K562 (cell line): ENCODE data around the gene CDK4. TPM values are rescaled to one million over a fixed set of nuclear protein-coding genes. Genes with fewer than 3 reads are reported as not detected.

ENCODE experiments used
- C11orf30 ChIP-seq: fragments of 450-650 bp; IDR thresholded peaks from 2 replicates; pipeline ENCODE4 v1.6.1; 2016; ENCODE audit warnings: low read depth, mild to moderate bottlenecking
- CBX1 ChIP-seq: sonication (generic); IDR thresholded peaks from 2 replicates; pipeline ENCODE4 v1.6.1; 2016; ENCODE audit warnings: antibody characterized with exemption, low read depth, mild to moderate bottlenecking
- CHD4 ChIP-seq: fragments of 200-600 bp; sonication (generic); IDR thresholded peaks from 3 replicates; pipeline ENCODE4 v1.6.1; 2012; ENCODE audit warnings: low read depth, mild to moderate bottlenecking, mixed read lengths, low read length, inconsistent platforms; ENCODE audit not compliant: insufficient read depth, insufficient replicate concordance, poor library complexity, severe bottlenecking
- COPS2 ChIP-seq: fragments of 450-650 bp; conservative IDR thresholded peaks from 2 replicates; pipeline ENCODE4 v1.6.1; 2016; ENCODE audit warnings: mild to moderate bottlenecking, moderate library complexity
- CTBP1 ChIP-seq: fragments of 450-650 bp; IDR thresholded peaks from 2 replicates; pipeline ENCODE4 v1.6.1; 2016; ENCODE audit warnings: borderline replicate concordance
- DDX20 ChIP-seq: fragments of 450-650 bp; IDR thresholded peaks from 2 replicates; pipeline ENCODE4 v1.6.1; 2016; ENCODE audit warnings: missing genetic modification characterization, low read depth, mild to moderate bottlenecking, missing compliant biosample characterization, moderate library complexity
- GABPB1 ChIP-seq: sonication (generic); formaldehyde crosslinking; IDR thresholded peaks from 2 replicates; pipeline ENCODE4 v1.8.0; 2022; ENCODE audit warnings: mild to moderate bottlenecking, missing genetic modification reagents
- GTF2F1 ChIP-seq: IDR thresholded peaks from 2 replicates; pipeline ENCODE4 v1.6.1; 2011; ENCODE audit warnings: low read depth, low read length, improper control_type of control experiment
- IRF9 ChIP-seq: fragments of 450-650 bp; IDR thresholded peaks from 2 replicates; pipeline ENCODE4 v1.6.1; 2016; ENCODE audit warnings: missing biosample characterization, missing genetic modification characterization
- JUNB ChIP-seq: fragments of 450-650 bp; formaldehyde crosslinking; conservative IDR thresholded peaks from 2 replicates; pipeline ENCODE4 v1.4.0; 2020; ENCODE audit warnings: mild to moderate bottlenecking
- MED1 ChIP-seq: sonication (generic); formaldehyde crosslinking; IDR thresholded peaks from 2 replicates; pipeline ENCODE4 v1.8.1; 2023; ENCODE audit warnings: missing genetic modification reagents, borderline replicate concordance
- PTRF ChIP-seq: fragments of 450-650 bp; IDR thresholded peaks from 2 replicates; pipeline ENCODE4 v1.6.1; 2016; ENCODE audit warnings: mild to moderate bottlenecking, missing genetic modification characterization, missing compliant biosample characterization
- SAFB ChIP-seq: fragments of 200-400 bp; formaldehyde crosslinking; IDR thresholded peaks from 2 replicates; pipeline ENCODE4 v1.6.1; 2017; ENCODE audit warnings: low read depth, low read length, borderline replicate concordance
- SMARCA4 ChIP-seq: fragments of 450-650 bp; IDR thresholded peaks from 2 replicates; pipeline ENCODE4 v1.6.1; 2016
- SPI1 ChIP-seq: IDR thresholded peaks from 2 replicates; pipeline ENCODE4 v1.6.1; 2011; ENCODE audit warnings: low read depth, low read length, control low read depth, borderline replicate concordance
- SRSF9 ChIP-seq: fragments of 200-400 bp; formaldehyde crosslinking; IDR thresholded peaks from 2 replicates; pipeline ENCODE4 v1.6.1; 2017; ENCODE audit warnings: low read depth, low read length, borderline replicate concordance
- TAF15 ChIP-seq: fragments of 200-400 bp; formaldehyde crosslinking; IDR thresholded peaks from 2 replicates; pipeline ENCODE4 v1.6.1; 2017; ENCODE audit warnings: mild to moderate bottlenecking, low read depth, low read length, moderate library complexity
- VEZF1 ChIP-seq: fragments of 200-800 bp; sonication (Bioruptor generic); IDR thresholded peaks from 2 replicates; pipeline ENCODE4 v1.6.1; 2017; ENCODE audit warnings: missing genetic modification characterization, missing compliant biosample characterization
- ZNF121 ChIP-seq: sonication (generic); formaldehyde crosslinking; conservative IDR thresholded peaks from 2 replicates; pipeline ENCODE4 v1.8.0; 2022; ENCODE audit warnings: missing genetic modification reagents
- ZNF143 ChIP-seq: sonication (generic); formaldehyde crosslinking; IDR thresholded peaks from 2 replicates; pipeline ENCODE4 v1.9.0; 2022; ENCODE audit warnings: mild to moderate bottlenecking, missing genetic modification reagents
- ZNF165 ChIP-seq: fragments of 250-450 bp; sonication (Bioruptor Pico); IDR thresholded peaks from 2 replicates; pipeline ENCODE4 v1.4.0; 2020; ENCODE audit warnings: borderline replicate concordance
- ZNF398 ChIP-seq: fragments of 250-450 bp; sonication (Bioruptor Pico); IDR thresholded peaks from 2 replicates; pipeline ENCODE4 v1.8.0; 2021; ENCODE audit warnings: moderate library complexity, mild to moderate bottlenecking, inconsistent platforms
- ZNF41 ChIP-seq: fragments of 250-450 bp; sonication (Bioruptor Pico); conservative IDR thresholded peaks from 2 replicates; pipeline ENCODE4 v1.4.0; 2020; ENCODE audit warnings: mild to moderate bottlenecking
- polyA plus RNA-seq, 8 experiments: library from polyadenylated mRNA; depleted of rRNA in 4 of 8; stranded (reverse) in 5 of 8; unstranded in 3 of 8; fragments of >200 nt; fragmentation: Nextera tagmentation in 2 of 8; fragmentation: Illumina TruSeq in 1 of 8; extraction: Ambion mirVana in 2 of 8; extraction: Trizol in 1 of 8; gene quantifications; 2 replicates each; pipeline versions ENCODE4 v1.2.1 to v1.2.3, GENCODE V29; 2011 to 2014; ENCODE audit warnings: inconsistent platforms in 1 of 8, missing spikeins in 1 of 8
- total RNA-seq, 7 experiments: library from RNA; depleted of rRNA in 6 of 7; stranded (reverse); fragments of >200 nt in 6 of 7; fragmentation: Illumina TruSeq in 2 of 7; extraction: Trizol in 2 of 7; gene quantifications; 2 replicates each; pipeline versions ENCODE4 v1.2.1 to v1.2.3, GENCODE V29; 2011 to 2021; ENCODE audit warnings: low replicate concordance in 1 of 7
- TF ChIP-seq, protein P1 (sequence below): fragments of 250-450 bp; sonication (Bioruptor Pico); IDR thresholded peaks from 2 replicates; pipeline ENCODE4 v1.8.0; 2022; ENCODE audit warnings: moderate library complexity, mild to moderate bottlenecking, inconsistent platforms

The CDK4 gene
- total and polyA plus RNA-seq, 9 of the 15 experiments (the other 6 are each of a cell fraction or from before 2014, with no cell fraction given), result 37.8 to 436 (median 238) TPM

DNA sequence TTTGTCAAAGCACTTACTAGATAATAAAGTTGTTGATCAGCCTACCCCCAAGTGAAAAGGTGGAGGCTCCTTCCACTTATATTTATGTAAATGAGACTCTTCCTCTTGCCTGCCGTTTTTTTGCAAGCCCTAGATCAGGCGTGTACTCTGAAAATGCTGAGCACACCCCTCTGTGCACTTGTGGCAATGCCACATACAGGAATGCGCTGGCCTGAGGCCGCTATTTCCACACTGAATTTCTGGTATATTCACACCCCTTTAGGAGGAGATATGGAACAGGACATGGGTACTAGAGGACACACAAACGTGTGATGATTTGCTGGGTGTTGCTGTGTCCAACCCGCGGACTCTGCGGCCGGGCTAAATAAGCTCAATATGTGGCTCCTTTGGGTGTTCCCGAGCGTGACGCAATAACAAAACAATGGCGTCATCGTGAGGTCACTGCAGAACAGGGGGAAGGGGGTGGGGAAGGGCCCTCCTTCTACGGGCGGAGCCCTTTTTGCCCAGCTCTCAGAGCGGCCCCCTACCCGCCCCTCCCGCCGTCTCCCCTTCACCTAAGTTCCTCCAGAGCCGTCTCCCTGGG is 7.8 kb downstream of the CDK4 start (continued):
- TF ChIP-seq GABPB1 (CRISPR knock-in tag), result peak; percentile 24; the same call in 1 of the 2 replicates
- TF ChIP-seq ZNF143 (CRISPR knock-in tag), result no peak
- TF ChIP-seq, protein P1, sequence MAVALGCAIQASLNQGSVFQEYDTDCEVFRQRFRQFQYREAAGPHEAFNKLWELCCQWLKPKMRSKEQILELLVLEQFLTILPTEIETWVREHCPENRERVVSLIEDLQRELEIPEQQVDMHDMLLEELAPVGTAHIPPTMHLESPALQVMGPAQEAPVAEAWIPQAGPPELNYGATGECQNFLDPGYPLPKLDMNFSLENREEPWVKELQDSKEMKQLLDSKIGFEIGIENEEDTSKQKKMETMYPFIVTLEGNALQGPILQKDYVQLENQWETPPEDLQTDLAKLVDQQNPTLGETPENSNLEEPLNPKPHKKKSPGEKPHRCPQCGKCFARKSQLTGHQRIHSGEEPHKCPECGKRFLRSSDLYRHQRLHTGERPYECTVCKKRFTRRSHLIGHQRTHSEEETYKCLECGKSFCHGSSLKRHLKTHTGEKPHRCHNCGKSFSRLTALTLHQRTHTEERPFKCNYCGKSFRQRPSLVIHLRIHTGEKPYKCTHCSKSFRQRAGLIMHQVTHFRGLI, result no peak
- TF ChIP-seq VEZF1, result peak; percentile 85
- no peak for TF ChIP-seq SMARCA4
- no peak for TF ChIP-seq CTBP1
- no peak for TF ChIP-seq CBX1
- no peak for TF ChIP-seq MED1 (CRISPR knock-in tag)
- TF ChIP-seq COPS2, result no peak
- no peak for TF ChIP-seq DDX20 (tag)
- TF ChIP-seq IRF9 (tag), result peak; percentile 73; the same call in 1 of the 2 replicates
- TF ChIP-seq CHD4, result no peak
- no peak for TF ChIP-seq C11orf30
- TF ChIP-seq SRSF9, result no peak
- no peak for TF ChIP-seq ZNF41
- no peak for TF ChIP-seq ZNF165 (CRISPR knock-in tag)
- TF ChIP-seq GTF2F1, result no peak
- no peak for TF ChIP-seq PTRF (tag)
- TF ChIP-seq SPI1, result no peak
- TF ChIP-seq ZNF121, result no peak
- TF ChIP-seq JUNB (CRISPR knock-in tag), result 0 out of 2 replicates have a peak, but pooled peaks have one; percentile 13
- TF ChIP-seq SAFB, result no peak
- TF ChIP-seq ZNF398 (CRISPR knock-in tag), result no peak
- TF ChIP-seq TAF15, result no peak
